Colonic mucosa (tissue), 4 donors: ENCODE results near the gene R3HCC1L. TPM values are rescaled to one million over a fixed set of nuclear protein-coding genes. Genes with fewer than 3 reads are reported as not detected.

Experiments
- DNase-seq: peaks from one replicate; pipeline ENCODE4 v3.0.0-alpha.2; 2020
- H3K27ac ChIP-seq: fragments of 200-600 bp; one replicate; pipeline ENCODE4 v1.8.0; 2021
- H3K27me3 ChIP-seq: fragments of 200-600 bp; one replicate; pipeline ENCODE4 v1.8.0; 2021
- H3K36me3 ChIP-seq: fragments of 200-600 bp; one replicate; pipeline ENCODE4 v1.8.0; 2021
- H3K4me1 ChIP-seq: fragments of 200-600 bp; one replicate; pipeline ENCODE4 v1.8.0; 2021; ENCODE audit warnings: mild to moderate bottlenecking
- H3K4me3 ChIP-seq: fragments of 200-600 bp; one replicate; pipeline ENCODE4 v1.8.0; 2021
- H3K9ac ChIP-seq, 2 donors: one replicate each; pipeline ENCODE4 v1.7.0; 2013; ENCODE audit warnings: control low read depth in 2 of 2, low read depth in 2 of 2, low read length in 2 of 2
- H3K9me3 ChIP-seq: fragments of 200-600 bp; one replicate; pipeline ENCODE4 v1.8.0; 2021
- CTCF ChIP-seq: fragments of 200-600 bp; IDR thresholded peaks from one replicate; pipeline ENCODE4 v1.8.0; 2022; ENCODE audit warnings: antibody characterized with exemption, mild to moderate bottlenecking
- intact Hi-C: fragments of 100-400 bp; cut with DNase I; formaldehyde crosslinking; loops from one replicate; pipeline ENCODE4 v1.14.1; 2022
- total RNA-seq, 2 donors: library from RNA; stranded (reverse); fragmentation: NEBNext Ultra II Directional in 1 of 2; extraction: Animal tissue kit (Norgen Biotek cat#: 25700) in 1 of 2; gene quantifications; one replicate each; pipeline ENCODE4 v1.2.1, GENCODE V29; 2021
- donor health status: healthy.
- donor health status: DM: no; HTN: no; CAD: no.
- donor health status: DM: no; HTN: no; CAD: no.

R3HCC1L gene
- total RNA-seq, 2 donors from 2014 or later = 16.7 to 16.8 TPM

DNA sequence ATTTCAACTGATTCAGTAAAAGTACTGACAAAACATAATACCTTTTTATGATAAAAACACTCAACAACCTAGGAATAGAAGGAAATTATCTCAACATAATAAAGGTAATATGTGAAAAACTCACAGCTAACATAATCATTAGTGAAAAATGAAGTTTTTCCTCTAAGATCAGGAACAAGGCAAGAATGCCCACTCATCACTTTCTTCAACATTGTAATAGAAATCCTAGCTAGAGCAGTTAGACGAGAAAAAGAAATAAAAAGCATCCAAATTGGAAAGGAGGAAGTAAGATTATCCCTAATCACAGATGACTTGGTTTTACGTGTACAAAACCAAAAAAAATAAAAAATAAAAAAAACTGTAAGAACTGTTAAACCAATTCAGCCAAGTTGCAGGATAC lies 58.6 kb downstream of the R3HCC1L start:
- intact Hi-C loops = no loop called here
- Histone ChIP-seq H3K27me3 (no peaks in the 10 kb centered on the region), H3K9me3 (no peaks in the 10 kb centered on the region), H3K36me3 (no peaks in the 10 kb centered on the region), H3K9ac (no peak overlapping the region), H3K4me3 (no peak overlapping the region), H3K27ac (no peak overlapping the region), H3K4me1 (no peaks in the 10 kb centered on the region)
- TF ChIP-seq CTCF = no peak
- no peak for DNase-seq

- Histone ChIP-seq H3K4me1 (no peaks in the 10 kb centered on the region), H3K27me3 (no peaks in the 10 kb centered on the region), H3K9me3 (no peaks in the 10 kb centered on the region), H3K27ac (no peak overlapping the region), H3K9ac (no peak overlapping the region), H3K36me3 (no peaks in the 10 kb centered on the region), H3K4me3 (no peak overlapping the region)
- no peak for TF ChIP-seq CTCF
- DNase-seq = no peak
- intact Hi-C loops = no loop called here
Measured at GRCh38 chr10:98194633-98195032, 60.2 kb downstream of the R3HCC1L start.

DNA sequence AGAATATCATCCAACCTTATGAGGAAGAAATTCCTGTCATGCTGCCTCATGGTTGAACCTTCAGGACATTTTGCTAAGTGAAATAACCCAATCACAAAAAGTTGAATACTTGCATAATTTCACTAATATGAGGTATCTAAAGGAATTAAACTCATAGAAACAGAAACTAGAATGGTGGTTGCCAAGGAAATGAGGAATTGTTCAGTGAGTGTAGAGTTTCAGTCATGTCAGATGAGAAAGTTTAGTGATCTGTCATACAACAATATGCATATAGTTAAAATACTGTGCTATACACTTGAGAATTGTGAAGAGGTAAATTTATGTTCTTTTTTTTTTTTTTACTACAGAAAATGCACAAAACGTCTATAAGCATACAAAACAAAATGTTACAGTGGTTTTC lies 60.7 kb downstream of the R3HCC1L start:
- no peak for DNase-seq
- no peaks in the 10 kb centered on the region for H3K27me3 ChIP-seq
- H3K4me3 ChIP-seq = no peak overlapping the region
- H3K27ac ChIP-seq = no peak overlapping the region
- no peaks in the 10 kb centered on the region for H3K4me1 ChIP-seq
- TF ChIP-seq CTCF = no peak
- H3K9ac ChIP-seq = no peak overlapping the region
- H3K9me3 ChIP-seq = no peaks in the 10 kb centered on the region
- H3K36me3 ChIP-seq = no peaks in the 10 kb centered on the region
- intact Hi-C loops = no loop called here

DNA sequence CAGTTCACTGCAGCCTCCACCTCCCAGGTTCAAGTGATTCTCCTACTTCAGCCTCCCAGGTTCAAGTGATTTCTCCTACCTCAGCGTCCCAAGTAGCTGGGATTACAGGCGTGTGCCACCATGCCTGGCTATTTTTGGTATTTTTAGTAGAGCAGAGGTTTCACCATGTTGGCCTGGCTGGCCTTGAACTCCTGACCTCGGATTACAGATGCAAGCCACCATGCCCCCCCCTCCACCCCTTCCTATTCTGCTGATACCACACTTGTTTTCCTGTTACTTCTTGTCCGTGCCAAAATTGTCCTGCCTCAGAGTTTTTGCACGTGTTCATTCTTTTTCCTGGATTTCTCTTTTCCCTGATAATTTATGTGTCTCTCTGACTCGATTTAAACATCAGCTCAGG lies 62.5 kb downstream of the R3HCC1L start:
- Histone ChIP-seq H3K9ac (no peak overlapping the region), H3K27me3 (no peaks in the 10 kb centered on the region), H3K36me3 (no peaks in the 10 kb centered on the region), H3K4me3 (no peak overlapping the region), H3K9me3 (no peaks in the 10 kb centered on the region), H3K4me1 (no peaks in the 10 kb centered on the region), H3K27ac (no peak overlapping the region)
- intact Hi-C loops = no loop called here
- no peak for DNase-seq
- no peak for TF ChIP-seq CTCF

DNA sequence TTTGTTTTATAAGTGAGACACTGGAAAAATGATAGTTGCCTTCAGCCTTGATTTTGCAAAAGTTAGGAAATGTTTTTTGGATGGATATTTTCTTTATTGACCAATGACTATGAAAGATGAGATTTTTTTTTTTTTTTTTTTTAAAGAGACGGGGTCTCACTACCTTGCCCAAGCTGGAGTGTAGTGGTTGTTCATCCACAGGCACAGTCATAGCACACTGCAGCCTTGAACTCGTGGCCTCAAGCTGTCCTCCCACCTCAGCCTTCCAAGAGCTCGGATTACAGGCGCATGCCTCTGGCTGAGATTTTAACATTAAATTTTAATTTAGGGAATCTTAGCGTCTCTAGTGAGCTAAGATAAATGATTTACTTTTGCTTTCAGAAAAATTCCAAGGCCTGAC lies 67.3 kb downstream of the R3HCC1L start:
- Histone ChIP-seq H3K27ac (no peak overlapping the region), H3K36me3 (no peaks in the 10 kb centered on the region), H3K27me3 (no peaks in the 10 kb centered on the region), H3K4me1 (no peaks in the 10 kb centered on the region), H3K9me3 (no peaks in the 10 kb centered on the region), H3K9ac (no peak overlapping the region), H3K4me3 (no peak overlapping the region)
- DNase-seq = no peak
- TF ChIP-seq CTCF = no peak
- intact Hi-C loops = no loop called here

DNA sequence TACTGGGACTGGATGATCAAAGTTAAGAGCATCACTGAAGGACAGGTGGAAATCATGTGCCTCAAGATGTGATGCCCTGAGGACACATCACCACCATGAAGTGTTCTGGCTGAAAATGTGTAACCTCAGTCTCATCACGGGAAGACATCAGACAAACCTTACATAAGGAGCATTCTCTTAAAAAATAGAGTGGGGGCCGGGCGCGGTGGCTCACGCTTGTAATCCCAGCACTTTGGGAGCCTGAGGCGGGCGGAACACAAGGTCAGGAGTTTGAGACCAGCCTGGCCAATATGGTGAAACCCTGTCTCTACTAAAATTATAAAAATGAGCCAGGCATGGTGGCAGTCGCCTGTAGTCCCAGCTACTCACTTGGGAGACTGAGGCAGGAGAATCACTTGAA lies 67.9 kb downstream of the R3HCC1L start:
- TF ChIP-seq CTCF = no peak
- H3K9me3 ChIP-seq = no peaks in the 10 kb centered on the region
- intact Hi-C loops = no loop called here
- H3K9ac ChIP-seq = no peak overlapping the region
- H3K36me3 ChIP-seq = no peaks in the 10 kb centered on the region
- H3K27ac ChIP-seq = no peak overlapping the region
- H3K4me3 ChIP-seq = no peak overlapping the region
- no peak for DNase-seq
- H3K4me1 ChIP-seq = no peaks in the 10 kb centered on the region
- no peaks in the 10 kb centered on the region for H3K27me3 ChIP-seq
